OCI-LY3 (cell line): ENCODE measurements around the gene GAB2.

ENCODE experiments used
- H2AFZ ChIP-seq: fragments of 200-600, 300-600 bp; shearing (Covaris generic); 2 replicates; pipeline ENCODE4 v1.6.0; 2014; ENCODE audit warnings: antibody characterized with exemption, low read depth, low read length
- H3K27ac ChIP-seq: fragments of 200-600, 300-600 bp; sonication (generic); 2 replicates; pipeline ENCODE4 v1.5.1; 2014; ENCODE audit warnings: mild to moderate bottlenecking, low read length, moderate library complexity, mixed read lengths
- H3K27me3 ChIP-seq: fragments of 200-600, 300-600 bp; sonication (generic); 2 replicates; pipeline ENCODE4 v1.6.1; 2014; ENCODE audit warnings: low read depth, low read length, mixed read lengths
- H3K36me3 ChIP-seq: fragments of 200-600, 300-600 bp; sonication (generic); replicated peaks from 2 replicates; pipeline ENCODE3; 2014; ENCODE audit warnings: low read depth, low read length, mixed read lengths
- H3K4me1 ChIP-seq: fragments of 300-600, 200-600 bp; sonication (generic); 2 replicates; pipeline ENCODE4 v1.6.1; 2014; ENCODE audit warnings: low read length, mixed read lengths
- H3K4me2 ChIP-seq: fragments of 200-600, 300-600 bp; sonication (generic); 2 replicates; pipeline ENCODE4 v1.6.1; 2014; ENCODE audit warnings: low read length, mixed read lengths
- H3K4me3 ChIP-seq: fragments of 300-600, 200-600 bp; sonication (generic); 2 replicates; pipeline ENCODE4 v1.5.1; 2014; ENCODE audit warnings: antibody characterized with exemption, mild to moderate bottlenecking, low read length, moderate library complexity
- H3K79me2 ChIP-seq: fragments of 300-600, 200-600 bp; shearing (Covaris generic); 2 replicates; pipeline ENCODE4 v1.6.1; 2014; ENCODE audit warnings: mild to moderate bottlenecking, low read length, mixed read lengths
- H3K9ac ChIP-seq: fragments of 300-600, 200-600 bp; shearing (Covaris generic); 2 replicates; pipeline ENCODE4 v1.6.0; 2014; ENCODE audit warnings: mild to moderate bottlenecking, low read length, moderate library complexity
- H3K9me3 ChIP-seq: fragments of 200-600, 300-600 bp; shearing (Covaris generic); 2 replicates; pipeline ENCODE4 v1.6.1; 2014; ENCODE audit warnings: low read length, mixed read lengths; ENCODE audit not compliant: insufficient read depth
- H4K20me1 ChIP-seq: fragments of 200-600, 300-600 bp; sonication (generic); 2 replicates; pipeline ENCODE4 v1.6.1; 2016; ENCODE audit warnings: low read length, mixed read lengths; ENCODE audit not compliant: insufficient read depth
- EZH2phosphoT487 ChIP-seq: fragments of 200-600 bp; shearing (Covaris generic); IDR thresholded peaks from 2 replicates; pipeline ENCODE4 v1.6.1; 2018; ENCODE audit warnings: antibody characterized with exemption, mixed run types, low read depth
- TF ChIP-seq, protein P1 (sequence below): fragments of 200-600, 300-600 bp; sonication (generic); IDR thresholded peaks from 2 replicates; pipeline ENCODE4 v1.5.1; 2014; ENCODE audit warnings: antibody characterized with exemption, low read length, low read depth

The GAB2 gene

DNA sequence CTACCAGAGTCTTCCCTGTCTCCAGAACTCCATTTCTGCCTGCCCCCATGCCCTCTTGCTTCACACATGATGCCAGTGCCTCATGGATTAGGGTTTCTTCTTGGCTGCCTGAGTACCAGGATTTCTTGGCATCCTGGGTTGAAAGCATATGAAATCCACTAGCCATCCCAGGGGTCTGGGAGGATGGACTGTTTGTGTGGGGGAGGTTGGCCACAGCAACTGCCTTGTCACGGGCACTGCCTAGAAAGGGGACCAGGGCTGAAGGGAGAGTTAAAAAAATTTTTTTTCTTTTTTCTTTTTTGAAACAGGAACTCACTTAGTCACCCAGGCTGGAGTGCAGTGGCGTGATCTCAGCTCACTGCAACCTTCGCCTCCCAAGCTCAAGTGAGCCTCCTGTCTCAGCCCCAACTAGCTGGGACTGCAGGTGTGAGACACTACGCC, 224.7 kb downstream of the GAB2 start:
- H3K27ac ChIP-seq: no peak overlapping the region

DNA sequence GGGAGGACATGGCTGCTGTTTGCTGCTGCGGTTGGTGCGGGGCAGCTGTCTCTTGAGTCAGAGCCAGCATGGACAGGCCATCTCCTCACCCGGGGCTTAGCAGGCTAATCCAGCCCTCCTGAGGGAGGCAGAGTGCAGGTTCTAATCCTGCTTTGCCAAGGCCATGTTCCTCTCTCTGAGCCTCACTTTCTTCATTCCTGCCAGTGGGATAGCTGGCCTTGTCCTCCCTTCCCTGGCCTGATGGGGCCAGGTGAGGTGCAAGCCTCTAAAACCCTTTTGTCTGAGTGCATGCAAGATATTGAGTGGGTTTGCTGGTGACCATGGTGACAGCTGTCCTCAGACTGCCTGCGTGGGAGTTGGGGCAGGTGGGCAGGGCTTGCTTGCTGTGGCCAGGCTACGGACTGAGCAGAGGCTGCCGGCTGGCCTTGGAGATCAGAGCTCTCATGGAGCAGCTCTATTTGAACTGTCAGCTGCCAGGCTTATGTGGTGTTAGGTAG, 225.3 kb downstream of the GAB2 start:
- Histone ChIP-seq H3K27me3 (no peaks in the 10 kb centered on the region), H3K9me3 (no peaks in the 10 kb centered on the region), H3K27ac (no peak overlapping the region), H3K4me1 (peaks cover 21% of the 10 kb centered on the region), H3K36me3 (no peaks in the 10 kb centered on the region), H2AFZ (no peak overlapping the region), H3K4me3 (no peak overlapping the region), H4K20me1 (no peaks in the 10 kb centered on the region), H3K9ac (no peak overlapping the region), H3K79me2 (no peaks in the 10 kb centered on the region), H3K4me2 (no peak overlapping the region)
- TF ChIP-seq, protein P1, sequence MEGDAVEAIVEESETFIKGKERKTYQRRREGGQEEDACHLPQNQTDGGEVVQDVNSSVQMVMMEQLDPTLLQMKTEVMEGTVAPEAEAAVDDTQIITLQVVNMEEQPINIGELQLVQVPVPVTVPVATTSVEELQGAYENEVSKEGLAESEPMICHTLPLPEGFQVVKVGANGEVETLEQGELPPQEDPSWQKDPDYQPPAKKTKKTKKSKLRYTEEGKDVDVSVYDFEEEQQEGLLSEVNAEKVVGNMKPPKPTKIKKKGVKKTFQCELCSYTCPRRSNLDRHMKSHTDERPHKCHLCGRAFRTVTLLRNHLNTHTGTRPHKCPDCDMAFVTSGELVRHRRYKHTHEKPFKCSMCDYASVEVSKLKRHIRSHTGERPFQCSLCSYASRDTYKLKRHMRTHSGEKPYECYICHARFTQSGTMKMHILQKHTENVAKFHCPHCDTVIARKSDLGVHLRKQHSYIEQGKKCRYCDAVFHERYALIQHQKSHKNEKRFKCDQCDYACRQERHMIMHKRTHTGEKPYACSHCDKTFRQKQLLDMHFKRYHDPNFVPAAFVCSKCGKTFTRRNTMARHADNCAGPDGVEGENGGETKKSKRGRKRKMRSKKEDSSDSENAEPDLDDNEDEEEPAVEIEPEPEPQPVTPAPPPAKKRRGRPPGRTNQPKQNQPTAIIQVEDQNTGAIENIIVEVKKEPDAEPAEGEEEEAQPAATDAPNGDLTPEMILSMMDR: no peak
- no peak for TF ChIP-seq EZH2phosphoT487

More for the DNA sequence above, 224.7 kb downstream of the GAB2 start:
- H3K27me3 ChIP-seq: no peaks in the 10 kb centered on the region
- no peak overlapping the region for H3K4me2 ChIP-seq
- no peaks in the 10 kb centered on the region for H4K20me1 ChIP-seq
- no peak overlapping the region for H3K9ac ChIP-seq
- H3K9me3 ChIP-seq: no peaks in the 10 kb centered on the region
- H2AFZ ChIP-seq: no peak overlapping the region
- no peak for TF ChIP-seq EZH2phosphoT487
- TF ChIP-seq, protein P1: no peak
- H3K79me2 ChIP-seq: no peaks in the 10 kb centered on the region
- H3K36me3 ChIP-seq: no peaks in the 10 kb centered on the region
- no peak overlapping the region for H3K4me3 ChIP-seq
- peaks cover 16% of the 10 kb centered on the region for H3K4me1 ChIP-seq

DNA sequence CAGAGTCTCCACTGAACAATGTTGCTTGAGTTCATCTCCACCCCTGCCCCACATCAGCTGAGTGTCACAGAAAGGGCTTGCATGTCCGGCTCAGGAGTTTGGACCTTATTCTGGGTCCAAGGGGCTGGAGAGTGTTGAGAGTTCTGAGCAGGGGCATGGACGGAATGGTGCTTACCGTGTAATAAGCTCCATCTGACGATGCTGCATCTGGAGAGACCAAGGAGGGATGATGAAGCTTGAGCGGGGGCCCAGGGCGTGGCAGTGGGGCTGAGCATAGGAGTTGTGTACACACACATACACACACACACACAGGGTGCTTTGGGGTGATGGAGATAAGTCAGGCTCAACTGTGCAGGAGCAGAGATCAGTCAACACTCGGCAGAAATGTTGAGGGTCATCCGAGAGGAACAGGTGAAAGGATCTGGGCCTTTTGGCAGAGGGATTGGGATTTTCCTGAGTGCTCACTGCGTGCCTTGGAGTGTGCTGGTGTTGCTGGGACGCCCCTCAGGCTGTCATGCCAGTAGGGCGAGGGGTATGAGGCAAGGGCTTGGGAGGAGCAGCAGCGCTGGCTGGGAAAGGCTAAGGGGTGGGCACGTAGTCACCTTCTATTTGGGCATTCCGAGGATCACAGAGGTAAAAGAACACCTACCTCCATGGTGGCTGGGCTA, 226.6 kb downstream of the GAB2 start:
- no peaks in the 10 kb centered on the region for H3K9me3 ChIP-seq
- H3K4me3 ChIP-seq: no peak overlapping the region
- TF ChIP-seq, protein P1: no peak
- TF ChIP-seq EZH2phosphoT487: no peak
- no peak overlapping the region for H3K4me2 ChIP-seq
- no peak overlapping the region for H2AFZ ChIP-seq
- no peaks in the 10 kb centered on the region for H3K36me3 ChIP-seq
- H4K20me1 ChIP-seq: no peaks in the 10 kb centered on the region
- H3K9ac ChIP-seq: no peak overlapping the region
- no peak overlapping the region for H3K27ac ChIP-seq
- no peaks in the 10 kb centered on the region for H3K79me2 ChIP-seq
- H3K4me1 ChIP-seq: peaks cover 22% of the 10 kb centered on the region
- H3K27me3 ChIP-seq: no peaks in the 10 kb centered on the region

DNA sequence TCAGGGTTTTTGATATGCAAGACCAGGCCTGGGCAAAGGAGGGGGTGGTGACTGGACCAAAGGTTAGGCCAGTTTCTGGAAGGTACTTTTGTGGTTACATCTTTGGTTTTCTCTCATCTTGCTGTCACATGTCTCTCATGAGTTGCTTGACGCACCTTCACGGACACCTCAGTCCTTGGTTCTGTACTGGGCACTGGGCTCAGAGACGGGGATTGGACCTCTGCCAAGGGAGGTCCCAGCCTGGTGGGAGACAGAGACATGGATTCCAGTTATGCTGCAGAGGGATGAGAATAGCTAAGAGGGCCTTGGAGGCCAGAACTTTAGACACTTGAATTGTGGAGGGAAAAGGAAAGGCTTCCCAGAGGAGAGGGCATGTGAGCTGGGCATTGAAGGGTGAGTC, 227.2 kb downstream of the GAB2 start:
- Histone ChIP-seq H2AFZ (no peak overlapping the region), H3K9ac (no peak overlapping the region), H3K4me2 (no peak overlapping the region), H3K79me2 (no peaks in the 10 kb centered on the region), H4K20me1 (no peaks in the 10 kb centered on the region), H3K9me3 (no peaks in the 10 kb centered on the region), H3K36me3 (no peaks in the 10 kb centered on the region), H3K4me1 (peaks cover 22% of the 10 kb centered on the region), H3K27ac (no peak overlapping the region), H3K4me3 (no peak overlapping the region), H3K27me3 (no peaks in the 10 kb centered on the region)
- no peak for TF ChIP-seq EZH2phosphoT487
- TF ChIP-seq, protein P1: no peak
